H1 (cell line): ENCODE measurements around the gene BBC3. TPM values are rescaled to one million over a fixed set of nuclear protein-coding genes. Genes with fewer than 3 reads are reported as not detected.

Experiments
- CTCF ChIA-PET: fragments of 300-600 bp; sonication (Branson Sonifier 250); formaldehyde crosslinking; loops from one replicate; lab custom pipeline; 2021; ENCODE audit not compliant: partially characterized antibody; lab: Charles Lee
- POLR2A ChIA-PET: fragments of 300-600 bp; sonication (Branson Sonifier 250); formaldehyde crosslinking; loops from one replicate; lab custom pipeline; 2021; ENCODE audit warnings: inconsistent platforms; ENCODE audit not compliant: partially characterized antibody; lab: Charles Lee
- DNase-seq, 2 experiments: peaks; one replicate each; pipeline versions ENCODE4 v3.0.0 to v3.0.0-alpha.2; 2010 to 2022; ENCODE audit warnings: low spot score in 2 of 2, low read depth in 1 of 2, mixed read lengths in 1 of 2
- FAIRE-seq: peaks from 2 replicates; lab custom pipeline; 2011; peaks lifted over from hg19 to GRCh38; lab: Jason Lieb, UNC
- H2AFZ ChIP-seq: 2 replicates; pipeline ENCODE4 v1.8.1; 2012; ENCODE audit warnings: low read length, inconsistent platforms
- H2AK5ac ChIP-seq: 2 replicates; pipeline ENCODE4 v1.6.1; 2013; ENCODE audit warnings: low read depth, low read length
- H2BK120ac ChIP-seq: replicated peaks from 2 replicates; pipeline ENCODE3; 2013; ENCODE audit warnings: low read depth, low read length, inconsistent platforms
- H2BK12ac ChIP-seq: 2 replicates; pipeline ENCODE4 v1.6.1; 2013; ENCODE audit warnings: low read depth, low read length
- H2BK15ac ChIP-seq: 2 replicates; pipeline ENCODE4 v1.6.1; 2013; ENCODE audit warnings: low read length
- H2BK20ac ChIP-seq: 2 replicates; pipeline ENCODE4 v1.6.1; 2013; ENCODE audit warnings: low read length
- H2BK5ac ChIP-seq: 2 replicates; pipeline ENCODE4 v1.6.1; 2013; ENCODE audit warnings: low read depth, low read length
- H3K14ac ChIP-seq: 2 replicates; pipeline ENCODE4 v1.6.1; 2013; ENCODE audit warnings: inconsistent platforms; ENCODE audit not compliant: insufficient read length
- H3K18ac ChIP-seq: 2 replicates; pipeline ENCODE4 v1.6.1; 2013; ENCODE audit warnings: low read length; ENCODE audit errors: extremely low read depth
- H3K23ac ChIP-seq: 2 replicates; pipeline ENCODE4 v1.6.1; 2013; ENCODE audit warnings: inconsistent platforms; ENCODE audit not compliant: insufficient read length
- H3K23me2 ChIP-seq: 2 replicates; pipeline ENCODE4 v1.6.1; 2013; ENCODE audit warnings: low read depth, low read length
- H3K27ac ChIP-seq: 2 replicates; pipeline ENCODE4 v1.6.1; 2011; ENCODE audit warnings: low read depth, low read length, inconsistent platforms
- H3K27me3 ChIP-seq, 4 experiments: replicated peaks in 1 of 4; 1 replicate in 1 of 4; 2 replicates in 3 of 4; pipeline versions ENCODE4 v1.6.1 to v1.8.1; 2011 to 2013; ENCODE audit warnings: low read length in 3 of 4, mild to moderate bottlenecking in 3 of 4, inconsistent platforms in 2 of 4, mixed read lengths in 2 of 4, moderate library complexity in 1 of 4; ENCODE audit not compliant: control insufficient read depth in 3 of 4, insufficient read depth in 3 of 4; ENCODE audit errors: extremely low read depth in 1 of 4
- H3K36me3 ChIP-seq, 4 experiments: 2 replicates each; pipeline versions ENCODE4 v1.6.1 to v1.8.1; 2011 to 2013; ENCODE audit warnings: mild to moderate bottlenecking in 4 of 4, low read length in 3 of 4, moderate library complexity in 2 of 4, control low read depth in 1 of 4, inconsistent platforms in 1 of 4; ENCODE audit not compliant: insufficient read depth in 4 of 4, control insufficient read depth in 2 of 4
- H3K4ac ChIP-seq: replicated peaks from 2 replicates; pipeline ENCODE3; 2013; ENCODE audit warnings: low read length, low read depth, mixed read lengths, inconsistent platforms; ENCODE audit not compliant: insufficient read length
- H3K4me1 ChIP-seq, 4 experiments: replicated peaks in 1 of 4; 1 replicate in 1 of 4; 2 replicates in 3 of 4; pipeline versions ENCODE4 v1.6.1 to v1.8.1; 2011 to 2013; ENCODE audit warnings: low read length in 3 of 4, inconsistent platforms in 2 of 4, mixed read lengths in 1 of 4; ENCODE audit not compliant: insufficient read depth in 4 of 4, control insufficient read depth in 3 of 4
- H3K4me2 ChIP-seq, 2 experiments: 2 replicates each; pipeline versions ENCODE4 v1.6.1 to v1.8.1; 2011 to 2013; ENCODE audit warnings: low read depth in 2 of 2, low read length in 2 of 2, control low read depth in 1 of 2, inconsistent platforms in 1 of 2, mild to moderate bottlenecking in 1 of 2; ENCODE audit not compliant: insufficient read depth in 1 of 2
- H3K4me3 ChIP-seq, 4 experiments: fragments of 200-600, 300-600 bp in 1 of 4; sonication (generic), shearing (Covaris generic), sonication (Bioruptor Twin) in 1 of 4; 2 replicates each; pipeline versions ENCODE4 v1.5.1 to v1.8.1; 2011 to 2016; ENCODE audit warnings: low read length in 4 of 4, low read depth in 3 of 4, control low read depth in 2 of 4, inconsistent platforms in 2 of 4, mild to moderate bottlenecking in 2 of 4, mixed read lengths in 1 of 4, moderate library complexity in 1 of 4; ENCODE audit not compliant: insufficient read depth in 2 of 4; ENCODE audit errors: extremely low read depth in 1 of 4
- H3K56ac ChIP-seq: replicated peaks from 2 replicates; pipeline ENCODE3; 2013; ENCODE audit warnings: low read depth, mild to moderate bottlenecking, mixed read lengths, low read length, inconsistent platforms; ENCODE audit not compliant: insufficient read length
- H3K79me1 ChIP-seq: 2 replicates; pipeline ENCODE4 v1.6.1; 2013; ENCODE audit warnings: low read depth, low read length, control low read depth
- H3K79me2 ChIP-seq, 2 experiments: 2 replicates each; pipeline versions ENCODE4 v1.6.1 to v1.8.1; 2012 to 2013; ENCODE audit warnings: low read length in 2 of 2, mild to moderate bottlenecking in 2 of 2, inconsistent platforms in 1 of 2; ENCODE audit not compliant: insufficient read depth in 2 of 2, control insufficient read depth in 1 of 2
- H3K9ac ChIP-seq, 4 experiments: replicated peaks in 1 of 4; 1 replicate in 1 of 4; 2 replicates in 3 of 4; pipeline versions ENCODE4 v1.6.1 to v1.8.1; 2011 to 2013; ENCODE audit warnings: low read depth in 3 of 4, low read length in 3 of 4, control low read depth in 2 of 4, mild to moderate bottlenecking in 2 of 4, moderate library complexity in 2 of 4, inconsistent platforms in 1 of 4; ENCODE audit errors: extremely low read depth in 1 of 4
- H3K9me3 ChIP-seq, 2 experiments: 2 replicates each; pipeline versions ENCODE4 v1.6.1 to v1.8.1; 2012 to 2013; ENCODE audit warnings: mild to moderate bottlenecking in 2 of 2, moderate library complexity in 2 of 2, control low read depth in 1 of 2, inconsistent platforms in 1 of 2, low read depth in 1 of 2, low read length in 1 of 2, mixed read lengths in 1 of 2; ENCODE audit not compliant: insufficient read depth in 2 of 2
- H4K20me1 ChIP-seq, 2 experiments: replicated peaks in 1 of 2; 2 replicates each; pipeline versions ENCODE3 to v1.8.1; 2011 to 2013; ENCODE audit warnings: inconsistent platforms in 2 of 2, low read length in 2 of 2, mild to moderate bottlenecking in 1 of 2; ENCODE audit not compliant: insufficient read depth in 2 of 2, control insufficient read depth in 1 of 2
- H4K5ac ChIP-seq: 2 replicates; pipeline ENCODE4 v1.6.1; 2013; ENCODE audit warnings: low read length, low read depth, mixed read lengths, inconsistent platforms; ENCODE audit not compliant: insufficient read length
- H4K8ac ChIP-seq: 2 replicates; pipeline ENCODE4 v1.8.0; 2013; ENCODE audit warnings: mild to moderate bottlenecking, moderate library complexity, low read length, inconsistent platforms; ENCODE audit not compliant: insufficient read depth; ENCODE audit errors: extremely low read depth
- H4K91ac ChIP-seq: replicated peaks from 2 replicates; pipeline ENCODE3; 2013; ENCODE audit warnings: low read length, mixed read lengths, inconsistent platforms; ENCODE audit not compliant: insufficient read length
- WGBS, 2 experiments: shearing (Covaris generic) in 1 of 2; methylation state at CpG; one replicate each; pipeline versions ENCODE4 v1.1.6 to v1.1.7; 2013 to 2015; ENCODE audit warnings: low lambda C conversion rate in 2 of 2, mixed read lengths in 2 of 2, inconsistent platforms in 1 of 2, low coverage in 1 of 2, missing lambda C conversion rate in 1 of 2; ENCODE audit not compliant: insufficient replicate concordance in 2 of 2, insufficient coverage in 1 of 2, insufficient read length in 1 of 2; ENCODE audit errors: extremely low coverage in 1 of 2, missing lambda C conversion rate in 1 of 2; 5-methylcytosine and 5-hydroxymethylcytosine counted together
- polyA plus RNA-seq, 7 experiments: library from polyadenylated mRNA; depleted of rRNA in 3 of 7; stranded (reverse) in 5 of 7; unstranded in 2 of 7; fragments of >200 nt in 5 of 7; fragments of 200-250 nt in 2 of 7; gene quantifications; 1 replicate in 5 of 7; 2 replicates in 1 of 7; 4 replicates in 1 of 7; pipeline versions ENCODE4 v1.2.1 to v1.2.3, GENCODE V29; 2011 to 2013; ENCODE audit warnings: missing spikeins in 2 of 7, mixed read lengths in 2 of 7
- total RNA-seq: library from RNA; stranded (reverse); fragmentation: NEBNext Ultra II Directional; extraction: Animal tissue kit (Norgen Biotek cat#: 25700); gene quantifications from 2 replicates; pipeline ENCODE4 v1.2.1, GENCODE V29; 2021

BBC3 gene
- total and polyA plus RNA-seq, 2 of the 8 experiments (the other 6 are each of a cell fraction or from before 2014, with no cell fraction given), result 13.2 to 21.6 TPM

DNA sequence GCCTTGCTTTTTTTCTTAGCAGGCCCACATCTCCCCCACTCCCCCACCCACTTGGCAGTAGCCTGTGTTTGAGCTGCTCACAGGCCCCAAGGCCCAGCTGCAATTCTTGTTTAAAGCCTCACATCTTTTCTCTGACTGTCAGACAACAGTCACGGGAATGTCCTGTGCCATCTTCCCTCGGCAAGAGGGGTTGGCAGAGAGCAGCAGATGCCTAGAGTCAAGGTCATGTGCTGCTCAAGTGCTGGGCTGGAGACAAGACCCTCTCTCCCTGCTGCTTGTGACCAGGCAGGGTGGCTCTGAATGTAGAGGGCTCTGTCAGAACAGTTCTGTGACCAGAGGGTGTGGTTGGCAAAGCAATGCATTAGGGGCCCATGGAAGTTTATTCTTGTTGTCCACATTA, 47.4 kb downstream of the BBC3 start:
- H3K79me2 ChIP-seq, result peaks cover 0 to 23% of the 10 kb centered on the region in 2 experiments; a peak in 1 of 4 replicates
- H4K20me1 ChIP-seq, result peaks cover 4 to 19% of the 10 kb centered on the region in 2 experiments
- 0 out of 7 replicates have a peak, but pooled peaks cover 0 to 2% (median 0%) of the 10 kb centered on the region in 4 experiments for H3K4me1 ChIP-seq
- FAIRE-seq (no peak), DNase-seq (no peak)
- H3K14ac ChIP-seq, result no peak overlapping the region
- no peak overlapping the region for H3K56ac ChIP-seq
- no peak overlapping the region for H2BK20ac ChIP-seq
- H2BK5ac ChIP-seq, result no peak overlapping the region
- CTCF ChIA-PET, result interaction anchor here (2.0 kb wide), 1 partner anchor 23 kb away, joined by 4 read pairs; no protein-coding TSS in a partner anchor
- no peak overlapping the region for H4K91ac ChIP-seq
- H2AFZ ChIP-seq, result no peak overlapping the region
- H3K4me2 ChIP-seq, result no peak overlapping the region
- no peak overlapping the region for H3K9ac ChIP-seq
- no peak overlapping the region for H2AK5ac ChIP-seq
- H3K27ac ChIP-seq, result no peak overlapping the region
- WGBS, 2 experiments, result 87% methylated on average over 2 of the region's 2 CpGs; no CpG with 5 or more reads in 1 of the 2 experiments
- no peak overlapping the region for H2BK15ac ChIP-seq
- POLR2A ChIA-PET, result interaction anchor here (0.6 to 1.7 kb wide), 6 partner anchors 12 to 70 kb away, joined by 3 to 4 read pairs (median 4); partner anchors contain the start of gene ZC3H4
- 0 out of 2 replicates have a peak, but pooled peaks cover 2% of the 10 kb centered on the region for H3K23me2 ChIP-seq
- H3K4ac ChIP-seq, result no peak overlapping the region
- no peak overlapping the region for H3K23ac ChIP-seq
- no peak overlapping the region for H2BK12ac ChIP-seq
- no peak overlapping the region for H3K18ac ChIP-seq
- peaks cover 6% of the 10 kb centered on the region for H3K79me1 ChIP-seq
- H4K8ac ChIP-seq, result no peak overlapping the region
- no peaks in the 10 kb centered on the region for H3K9me3 ChIP-seq
- H3K27me3 ChIP-seq, result no peaks in the 10 kb centered on the region
- H4K5ac ChIP-seq, result no peak overlapping the region
- H3K36me3 ChIP-seq, result peaks cover 17 to 54% (median 31%) of the 10 kb centered on the region in 4 experiments
- H3K4me3 ChIP-seq, result no peak overlapping the region
- no peak overlapping the region for H2BK120ac ChIP-seq
